GM12891 (cell line): ENCODE data around the gene DIDO1.

Experiments
- POLR2A ChIP-seq: IDR thresholded peaks from 2 replicates; pipeline ENCODE4 v1.6.1; 2011; ENCODE audit warnings: low read depth, low read length, control low read depth
- POLR2AphosphoS5 ChIP-seq: IDR thresholded peaks from 2 replicates; pipeline ENCODE4 v1.6.1; 2011; ENCODE audit warnings: low read depth, low read length, control low read depth
- POU2F2 ChIP-seq: IDR thresholded peaks from 2 replicates; pipeline ENCODE4 v1.6.1; 2011; ENCODE audit warnings: low read depth, mild to moderate bottlenecking, control low read depth, low read length, moderate library complexity
- SPI1 ChIP-seq: IDR thresholded peaks from 2 replicates; pipeline ENCODE4 v1.6.1; 2011; ENCODE audit warnings: low read depth, low read length, control low read depth

DNA sequence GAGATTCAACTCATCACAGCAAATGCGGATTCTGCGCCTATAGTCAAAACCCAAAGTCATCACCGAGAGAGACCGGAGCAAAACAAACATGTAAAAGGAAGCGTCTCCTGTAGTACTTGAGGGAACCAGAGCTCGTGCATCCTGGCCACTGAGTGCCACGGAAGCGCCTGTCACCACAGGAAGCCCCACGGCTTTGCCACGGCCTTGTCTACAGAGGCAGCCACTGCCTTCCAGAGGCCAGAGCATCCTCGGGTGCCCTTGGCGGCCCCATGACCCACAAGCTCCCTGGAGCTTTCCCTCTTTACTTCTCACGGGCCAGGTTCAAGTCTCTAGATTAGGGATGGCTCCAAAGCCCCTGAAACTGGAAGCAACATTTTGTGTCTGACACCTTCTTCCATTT lies 72.2 kb downstream of the DIDO1 start:
- no peak for TF ChIP-seq POLR2A
- TF ChIP-seq POLR2AphosphoS5 = no peak
- TF ChIP-seq SPI1 = no peak
- no peak for TF ChIP-seq POU2F2
